ENCODE measurements around the gene COMMD7.

DNA sequence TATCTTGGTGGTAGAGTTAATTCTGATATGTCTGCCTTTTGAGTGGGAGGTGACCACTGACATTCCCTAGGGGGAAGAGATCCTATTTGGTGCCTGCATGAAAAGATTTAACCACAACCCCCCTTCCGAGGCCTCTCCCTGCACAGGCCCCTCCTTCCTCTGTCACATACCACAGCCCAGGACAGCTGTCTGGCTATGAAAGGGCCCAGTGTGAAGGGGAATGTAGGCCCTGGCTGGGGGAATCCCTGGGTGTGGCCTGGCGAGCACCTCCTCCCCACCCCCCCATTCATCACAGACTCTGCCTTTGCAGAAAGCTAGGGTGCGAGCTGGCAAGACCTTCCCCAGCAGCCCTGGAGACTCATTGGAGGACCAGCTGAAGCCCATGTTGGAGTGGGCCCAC is 49.0 kb upstream of the COMMD7 start:
- TF ChIP-seq EZH2 (IDR thresholded peaks at IDR 0.05; ENCODE audit: borderline replicate concordance): no peak
- TF ChIP-seq, protein P1, sequence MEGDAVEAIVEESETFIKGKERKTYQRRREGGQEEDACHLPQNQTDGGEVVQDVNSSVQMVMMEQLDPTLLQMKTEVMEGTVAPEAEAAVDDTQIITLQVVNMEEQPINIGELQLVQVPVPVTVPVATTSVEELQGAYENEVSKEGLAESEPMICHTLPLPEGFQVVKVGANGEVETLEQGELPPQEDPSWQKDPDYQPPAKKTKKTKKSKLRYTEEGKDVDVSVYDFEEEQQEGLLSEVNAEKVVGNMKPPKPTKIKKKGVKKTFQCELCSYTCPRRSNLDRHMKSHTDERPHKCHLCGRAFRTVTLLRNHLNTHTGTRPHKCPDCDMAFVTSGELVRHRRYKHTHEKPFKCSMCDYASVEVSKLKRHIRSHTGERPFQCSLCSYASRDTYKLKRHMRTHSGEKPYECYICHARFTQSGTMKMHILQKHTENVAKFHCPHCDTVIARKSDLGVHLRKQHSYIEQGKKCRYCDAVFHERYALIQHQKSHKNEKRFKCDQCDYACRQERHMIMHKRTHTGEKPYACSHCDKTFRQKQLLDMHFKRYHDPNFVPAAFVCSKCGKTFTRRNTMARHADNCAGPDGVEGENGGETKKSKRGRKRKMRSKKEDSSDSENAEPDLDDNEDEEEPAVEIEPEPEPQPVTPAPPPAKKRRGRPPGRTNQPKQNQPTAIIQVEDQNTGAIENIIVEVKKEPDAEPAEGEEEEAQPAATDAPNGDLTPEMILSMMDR (IDR thresholded peaks at IDR 0.05; ENCODE audit: poor library complexity): no peak
- no peak for TF ChIP-seq EZH2phosphoT487 (IDR thresholded peaks at IDR 0.05; ENCODE audit: low read depth, severe bottlenecking, unreplicated experiment)

All from hepatocyte (in vitro differentiated cells).